ENCODE results near the gene ZNF239.

Gene ZNF239

GRCh38 chr10:43574001-43574892 lies at the start of gene ZNF239:
Gene ZNF239 (minus strand): TSS chr10:43574616. CDS start chr10:43558079, 16,537 bp downstream.
- H3K27ac ChIP-seq: no peak within 1 kb of the TSS
- no peaks in the 10 kb centered on the region for H3K36me3 ChIP-seq
- H3K4me3 ChIP-seq (ENCODE audit: low read depth, low read length): peak within 1 kb of the TSS; percentile 54
- peaks cover 26% of the 10 kb centered on the region for H3K9me3 ChIP-seq (ENCODE audit: severe bottlenecking)
- DNase-seq: peak; percentile 77
- H3K27me3 ChIP-seq (ENCODE audit: insufficient read depth, low read depth, severe bottlenecking): no peaks in the 10 kb centered on the region
- TF ChIP-seq CTCF (IDR thresholded peaks at IDR 0.05; ENCODE audit: low read depth, low read length): no peak

- no peak for TF ChIP-seq CTCF (IDR thresholded peaks at IDR 0.05; ENCODE audit: low read depth, low read length)
- Histone ChIP-seq H3K36me3 (no peaks in the 10 kb centered on the region), H3K4me3 (ENCODE audit: low read depth, low read length) (no peak overlapping the region), H3K27me3 (ENCODE audit: insufficient read depth, low read depth, severe bottlenecking) (no peaks in the 10 kb centered on the region), H3K9me3 (ENCODE audit: severe bottlenecking) (peaks cover 5% of the 10 kb centered on the region), H3K27ac (no peak overlapping the region)
- no peak for DNase-seq
These were observed 48.9 kb upstream of the ZNF239 start for GRCh38 chr10:43623351-43623750.

GRCh38 chr10:43622038-43622437 lies 47.6 kb upstream of the ZNF239 start:
- no peaks in the 10 kb centered on the region for H3K27me3 ChIP-seq (ENCODE audit: insufficient read depth, low read depth, severe bottlenecking)
- no peak overlapping the region for H3K4me3 ChIP-seq (ENCODE audit: low read depth, low read length)
- peaks cover 9% of the 10 kb centered on the region for H3K9me3 ChIP-seq (ENCODE audit: severe bottlenecking)
- H3K36me3 ChIP-seq: no peaks in the 10 kb centered on the region
- DNase-seq: peak; percentile 20
- no peak for TF ChIP-seq CTCF (IDR thresholded peaks at IDR 0.05; ENCODE audit: low read depth, low read length)
- H3K27ac ChIP-seq: no peak overlapping the region

GRCh38 chr10:43619368-43619767 lies 45.0 kb upstream of the ZNF239 start:
- H3K4me3 ChIP-seq (ENCODE audit: low read depth, low read length): no peak overlapping the region
- peaks cover 6% of the 10 kb centered on the region; the same call in 1 of the 2 replicates for H3K36me3 ChIP-seq
- no peak overlapping the region for H3K27ac ChIP-seq
- TF ChIP-seq CTCF (IDR thresholded peaks at IDR 0.05; ENCODE audit: low read depth, low read length): no peak
- peaks cover 6% of the 10 kb centered on the region for H3K9me3 ChIP-seq (ENCODE audit: severe bottlenecking)
- no peaks in the 10 kb centered on the region for H3K27me3 ChIP-seq (ENCODE audit: insufficient read depth, low read depth, severe bottlenecking)
- no peak for DNase-seq

- Histone ChIP-seq H3K27ac (no peak overlapping the region), H3K4me3 (ENCODE audit: low read depth, low read length) (no peak overlapping the region), H3K9me3 (ENCODE audit: severe bottlenecking) (peaks cover 6% of the 10 kb centered on the region), H3K36me3 (peaks cover 6% of the 10 kb centered on the region; the same call in 1 of the 2 replicates), H3K27me3 (ENCODE audit: insufficient read depth, low read depth, severe bottlenecking) (no peaks in the 10 kb centered on the region)
- no peak for TF ChIP-seq CTCF (IDR thresholded peaks at IDR 0.05; ENCODE audit: low read depth, low read length)
- no peak for DNase-seq
These were observed 42.4 kb upstream of the ZNF239 start for GRCh38 chr10:43616697-43617370.

Data from WERI-Rb-1 (cell line).